ENCODE measurements around the gene RSPO4. TPM values are rescaled to one million over a fixed set of nuclear protein-coding genes. Genes with fewer than 3 reads are reported as not detected.

RSPO4 gene
- total and polyA plus RNA-seq, 2 donors from 2014 or later, result 0.13 to 0.45 TPM

DNA sequence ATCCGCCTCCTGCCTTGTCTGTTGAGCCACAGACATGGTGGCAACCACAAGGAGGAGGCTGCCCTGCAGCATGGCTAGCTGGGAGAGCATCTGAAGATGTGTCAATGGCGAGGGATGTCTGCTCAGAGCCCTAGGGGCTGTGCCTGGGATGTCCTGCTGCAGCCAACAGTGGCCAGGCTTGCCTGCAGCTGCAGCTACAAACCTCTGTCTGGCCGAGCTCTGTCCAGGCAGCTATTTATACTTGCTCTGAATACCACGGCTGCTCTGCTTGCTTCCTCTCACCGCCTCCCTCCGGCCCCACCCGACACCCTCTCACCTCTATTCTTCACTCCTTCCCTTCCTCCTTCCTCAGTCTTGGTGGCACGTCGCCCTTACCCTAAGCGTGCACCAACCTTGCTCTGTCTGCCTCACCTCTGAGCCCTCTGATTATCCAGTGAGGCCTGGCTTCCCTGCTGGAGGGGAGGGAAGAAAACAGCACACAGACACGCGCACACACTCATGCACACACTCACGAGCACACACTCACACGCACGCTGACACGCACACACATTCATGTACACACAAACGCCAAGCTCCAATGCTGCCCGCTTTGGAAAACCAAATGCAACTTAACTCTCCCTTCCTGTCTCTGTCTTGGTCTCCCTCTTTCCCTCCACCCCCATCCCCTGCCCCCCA is 85.8 kb downstream of the RSPO4 start, which contains the start of gene ANGPT4:
Gene ANGPT4, minus strand, starts transcription at position 210 of the 675 bp plus-strand sequence. Its CDS starts 120 bp downstream, at position 90.
- Histone ChIP-seq H3K36me3 (ENCODE audit: control insufficient read depth in 2 of 3, insufficient read depth in 3 of 3, low read length in 3 of 3) (no peaks in the 10 kb centered on the region), H3K9ac (ENCODE audit: low read length in 3 of 3) (no peak within 1 kb of the TSS), H3K4me3 (ENCODE audit: low read length in 3 of 3) (no peak within 1 kb of the TSS), H3K4me1 (ENCODE audit: control insufficient read depth in 2 of 3, insufficient read depth in 2 of 3, low read depth in 1 of 3, low read length in 3 of 3) (no peaks in the 10 kb centered on the region), H3K27ac (ENCODE audit: low read depth in 2 of 2, low read length in 2 of 2) (no peak within 1 kb of the TSS), H3K9me3 (ENCODE audit: control insufficient read depth in 2 of 3, insufficient read depth in 1 of 3, low read length in 3 of 3) (no peaks in the 10 kb centered on the region), H3K27me3 (ENCODE audit: control insufficient read depth, insufficient read depth, low read length) (no peaks in the 10 kb centered on the region)
- FAIRE-seq, result no peak
- intact Hi-C loops (cut with DNase I), result no loop called here
- TF ChIP-seq, protein P1, sequence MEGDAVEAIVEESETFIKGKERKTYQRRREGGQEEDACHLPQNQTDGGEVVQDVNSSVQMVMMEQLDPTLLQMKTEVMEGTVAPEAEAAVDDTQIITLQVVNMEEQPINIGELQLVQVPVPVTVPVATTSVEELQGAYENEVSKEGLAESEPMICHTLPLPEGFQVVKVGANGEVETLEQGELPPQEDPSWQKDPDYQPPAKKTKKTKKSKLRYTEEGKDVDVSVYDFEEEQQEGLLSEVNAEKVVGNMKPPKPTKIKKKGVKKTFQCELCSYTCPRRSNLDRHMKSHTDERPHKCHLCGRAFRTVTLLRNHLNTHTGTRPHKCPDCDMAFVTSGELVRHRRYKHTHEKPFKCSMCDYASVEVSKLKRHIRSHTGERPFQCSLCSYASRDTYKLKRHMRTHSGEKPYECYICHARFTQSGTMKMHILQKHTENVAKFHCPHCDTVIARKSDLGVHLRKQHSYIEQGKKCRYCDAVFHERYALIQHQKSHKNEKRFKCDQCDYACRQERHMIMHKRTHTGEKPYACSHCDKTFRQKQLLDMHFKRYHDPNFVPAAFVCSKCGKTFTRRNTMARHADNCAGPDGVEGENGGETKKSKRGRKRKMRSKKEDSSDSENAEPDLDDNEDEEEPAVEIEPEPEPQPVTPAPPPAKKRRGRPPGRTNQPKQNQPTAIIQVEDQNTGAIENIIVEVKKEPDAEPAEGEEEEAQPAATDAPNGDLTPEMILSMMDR (IDR thresholded peaks at IDR 0.05; ENCODE audit: borderline replicate concordance, extremely low read depth, insufficient read depth), result no peak
- DNase-seq, result peak in 4 of 5 donors; percentile 13 to 43 (median 37)

DNA sequence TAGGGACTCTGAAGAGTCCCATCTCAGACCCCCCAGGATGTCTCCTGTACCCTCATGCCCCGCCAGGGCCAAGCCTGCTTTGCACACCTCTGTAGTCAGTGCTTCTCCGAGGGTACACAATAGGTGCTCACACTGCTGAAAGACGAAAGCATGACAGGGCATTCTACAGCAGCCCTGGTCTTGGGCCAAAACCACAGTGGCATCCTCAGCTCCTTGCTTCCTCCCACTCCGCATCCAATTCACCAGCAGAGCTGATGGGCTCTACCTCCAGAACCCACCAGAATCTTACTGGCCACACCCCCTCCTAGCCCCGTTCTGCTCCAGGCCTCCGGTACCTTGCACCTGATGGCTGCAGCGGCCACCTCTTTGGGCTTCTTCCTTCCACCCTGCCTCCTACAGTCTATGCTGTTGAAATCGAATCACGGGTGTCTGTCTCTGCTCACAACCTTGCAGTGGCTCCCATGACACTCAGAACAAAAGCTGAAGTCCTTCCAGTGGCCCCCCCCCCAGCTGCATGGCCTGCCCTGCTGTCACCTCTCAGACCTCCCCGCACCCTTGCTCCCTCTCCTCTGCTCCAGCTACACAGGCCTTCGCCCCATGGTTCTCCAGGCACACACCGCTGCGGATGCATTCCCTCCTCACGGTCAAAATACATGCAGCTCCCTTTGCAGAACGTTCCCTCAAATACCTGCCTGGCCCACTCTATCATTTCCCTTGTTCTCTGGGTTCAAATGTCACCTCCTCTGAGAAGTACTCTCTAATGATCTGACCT is 87.2 kb downstream of the RSPO4 start:
- intact Hi-C loops (cut with DNase I), result no loop called here
- Histone ChIP-seq H3K36me3 (ENCODE audit: control insufficient read depth in 2 of 3, insufficient read depth in 3 of 3, low read length in 3 of 3) (no peaks in the 10 kb centered on the region), H3K4me1 (ENCODE audit: control insufficient read depth in 2 of 3, insufficient read depth in 2 of 3, low read depth in 1 of 3, low read length in 3 of 3) (no peaks in the 10 kb centered on the region), H3K27ac (ENCODE audit: low read depth in 2 of 2, low read length in 2 of 2) (no peak overlapping the region), H3K27me3 (ENCODE audit: control insufficient read depth, insufficient read depth, low read length) (no peaks in the 10 kb centered on the region), H3K9ac (ENCODE audit: low read length in 3 of 3) (no peak overlapping the region), H3K9me3 (ENCODE audit: control insufficient read depth in 2 of 3, insufficient read depth in 1 of 3, low read length in 3 of 3) (no peaks in the 10 kb centered on the region), H3K4me3 (ENCODE audit: low read length in 3 of 3) (no peak overlapping the region)
- TF ChIP-seq, protein P1 (IDR thresholded peaks at IDR 0.05; ENCODE audit: borderline replicate concordance, extremely low read depth, insufficient read depth), result no peak
- FAIRE-seq (no peak), DNase-seq (no peak)

DNA sequence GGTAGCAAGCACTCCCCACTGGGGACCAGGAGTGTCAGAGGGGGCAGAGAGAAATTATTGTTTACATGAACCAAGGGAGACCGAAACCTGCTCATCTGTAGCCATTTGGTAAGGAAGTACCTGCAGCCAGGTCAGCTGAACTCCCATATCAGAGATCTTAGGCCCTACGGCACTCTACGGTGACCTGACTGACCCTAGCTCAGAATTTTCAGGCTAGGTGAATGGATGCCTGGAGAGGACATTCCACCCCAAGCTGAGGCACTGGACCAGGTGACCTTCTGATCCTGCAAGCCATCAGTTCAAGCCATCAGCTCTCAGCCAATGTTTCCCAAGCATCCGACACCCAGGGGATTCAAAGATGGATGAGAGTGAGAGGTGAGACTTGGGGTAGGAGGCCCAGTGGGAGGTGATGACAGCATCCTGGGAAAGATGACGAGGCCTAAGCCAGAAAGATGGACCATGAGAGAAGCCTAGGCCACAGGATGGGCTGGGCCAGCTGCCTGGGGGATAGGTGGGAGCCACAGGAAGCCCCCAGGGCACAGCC is 88.7 kb downstream of the RSPO4 start:
- TF ChIP-seq, protein P1 (IDR thresholded peaks at IDR 0.05; ENCODE audit: borderline replicate concordance, extremely low read depth, insufficient read depth), result no peak
- H3K4me1 ChIP-seq (ENCODE audit: control insufficient read depth in 2 of 3, insufficient read depth in 2 of 3, low read depth in 1 of 3, low read length in 3 of 3), result no peaks in the 10 kb centered on the region

More for the DNA sequence above, 88.7 kb downstream of the RSPO4 start:
- intact Hi-C loops (cut with DNase I), result no loop called here
- Histone ChIP-seq H3K36me3 (ENCODE audit: control insufficient read depth in 2 of 3, insufficient read depth in 3 of 3, low read length in 3 of 3) (no peaks in the 10 kb centered on the region), H3K27me3 (ENCODE audit: control insufficient read depth, insufficient read depth, low read length) (no peaks in the 10 kb centered on the region), H3K9me3 (ENCODE audit: control insufficient read depth in 2 of 3, insufficient read depth in 1 of 3, low read length in 3 of 3) (no peaks in the 10 kb centered on the region), H3K9ac (ENCODE audit: low read length in 3 of 3) (no peak overlapping the region), H3K27ac (ENCODE audit: low read depth in 2 of 2, low read length in 2 of 2) (no peak overlapping the region), H3K4me3 (ENCODE audit: low read length in 3 of 3) (no peak overlapping the region)
- DNase-seq (no peak), FAIRE-seq (no peak)

Data from kidney (tissue), 14 donors.